D721Med (cell line): ENCODE results near the gene NRXN2.

Experiments
- DNase-seq: peaks from one replicate; pipeline ENCODE4 v3.0.0; 2011; ENCODE audit warnings: low spot score; ENCODE audit not compliant: insufficient read length
- FAIRE-seq: peaks from 2 replicates; lab custom pipeline; 2011; peaks lifted over from hg19 to GRCh38; lab: Jason Lieb, UNC
- TF ChIP-seq, protein P1 (sequence below): IDR thresholded peaks from 2 replicates; pipeline ENCODE4 v1.5.1; 2012; ENCODE audit warnings: mild to moderate bottlenecking, control low read depth; ENCODE audit not compliant: insufficient read depth; ENCODE audit errors: missing control alignments

NRXN2 gene

DNA sequence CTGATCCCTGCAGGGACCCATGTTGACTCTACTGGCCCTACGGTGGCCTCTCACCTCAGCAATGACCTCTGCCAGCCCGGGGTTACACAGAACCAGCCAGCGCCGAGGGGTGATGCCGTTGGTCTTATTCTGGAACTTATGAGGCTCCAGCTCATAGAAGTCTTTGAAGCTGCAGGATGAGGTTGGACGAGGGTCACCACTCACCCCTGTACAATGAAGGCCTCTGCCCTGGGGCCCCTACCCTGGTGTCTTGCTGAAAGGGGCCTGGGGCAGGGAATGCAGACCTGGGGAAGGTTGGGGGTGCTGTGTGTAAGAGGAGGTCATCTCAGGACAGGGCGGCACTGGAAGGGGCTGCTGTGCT lies 30.0 kb upstream of the NRXN2 start:
- DNase-seq = no peak
- no peak for FAIRE-seq
- TF ChIP-seq, protein P1, sequence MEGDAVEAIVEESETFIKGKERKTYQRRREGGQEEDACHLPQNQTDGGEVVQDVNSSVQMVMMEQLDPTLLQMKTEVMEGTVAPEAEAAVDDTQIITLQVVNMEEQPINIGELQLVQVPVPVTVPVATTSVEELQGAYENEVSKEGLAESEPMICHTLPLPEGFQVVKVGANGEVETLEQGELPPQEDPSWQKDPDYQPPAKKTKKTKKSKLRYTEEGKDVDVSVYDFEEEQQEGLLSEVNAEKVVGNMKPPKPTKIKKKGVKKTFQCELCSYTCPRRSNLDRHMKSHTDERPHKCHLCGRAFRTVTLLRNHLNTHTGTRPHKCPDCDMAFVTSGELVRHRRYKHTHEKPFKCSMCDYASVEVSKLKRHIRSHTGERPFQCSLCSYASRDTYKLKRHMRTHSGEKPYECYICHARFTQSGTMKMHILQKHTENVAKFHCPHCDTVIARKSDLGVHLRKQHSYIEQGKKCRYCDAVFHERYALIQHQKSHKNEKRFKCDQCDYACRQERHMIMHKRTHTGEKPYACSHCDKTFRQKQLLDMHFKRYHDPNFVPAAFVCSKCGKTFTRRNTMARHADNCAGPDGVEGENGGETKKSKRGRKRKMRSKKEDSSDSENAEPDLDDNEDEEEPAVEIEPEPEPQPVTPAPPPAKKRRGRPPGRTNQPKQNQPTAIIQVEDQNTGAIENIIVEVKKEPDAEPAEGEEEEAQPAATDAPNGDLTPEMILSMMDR = no peak

DNA sequence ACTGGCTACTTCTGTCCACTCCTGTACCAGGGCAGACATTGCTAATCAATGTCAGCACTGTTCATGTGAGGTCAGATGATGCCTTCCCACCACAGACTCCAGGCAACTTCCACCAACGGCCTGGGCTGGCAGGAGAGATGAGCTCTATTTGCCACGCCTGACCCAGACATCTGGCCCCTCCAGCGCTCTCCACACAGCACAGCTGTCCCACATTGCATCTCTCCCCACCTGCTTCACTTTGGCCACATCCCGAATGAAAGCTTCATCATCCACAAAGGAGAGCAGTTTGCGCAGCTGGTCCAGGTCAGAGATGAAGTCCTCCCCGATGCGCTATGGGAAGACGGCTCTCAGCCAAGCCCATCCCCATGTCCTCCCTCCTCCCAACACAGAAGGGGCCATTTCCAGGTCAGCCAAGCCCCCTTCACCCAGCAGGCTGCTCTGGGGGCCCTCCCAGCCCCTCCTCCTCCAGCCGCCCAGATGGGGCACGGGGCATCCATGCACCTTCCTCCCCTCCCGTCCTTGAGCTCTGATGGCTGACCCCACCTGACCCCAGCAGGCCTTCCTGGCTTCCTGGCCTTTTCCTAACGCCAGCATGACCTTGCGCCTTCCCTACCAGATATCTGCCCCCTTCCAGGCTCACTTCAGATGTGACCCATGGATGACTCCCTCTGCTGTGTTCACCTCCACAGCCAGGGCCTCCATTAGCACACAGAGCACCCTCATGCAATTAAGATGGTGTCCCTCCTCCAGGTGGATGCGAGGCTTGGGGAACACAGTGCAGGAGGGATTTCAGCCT lies 29.4 kb upstream of the NRXN2 start:
- TF ChIP-seq, protein P1 = no peak
- FAIRE-seq = no peak
- no peak for DNase-seq

DNA sequence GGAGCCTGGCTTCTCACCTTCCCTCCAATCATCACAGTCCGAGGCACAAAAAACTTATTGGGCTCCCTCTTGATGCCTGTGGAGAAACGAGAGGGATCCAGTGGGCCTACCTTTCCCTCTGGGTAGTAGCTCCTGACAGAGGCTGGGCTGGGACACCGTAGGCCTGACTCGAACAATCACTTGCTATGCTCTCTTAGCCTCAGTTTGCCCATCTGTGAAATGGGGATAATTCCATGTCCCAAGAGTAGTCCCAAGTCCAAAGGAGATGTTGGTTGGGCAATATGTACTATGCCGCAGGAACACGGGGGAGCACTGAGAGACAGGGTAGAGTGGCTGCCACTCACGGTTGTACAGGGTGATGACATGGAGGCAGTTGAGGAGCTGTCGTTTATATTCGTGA lies 28.6 kb upstream of the NRXN2 start:
- FAIRE-seq (no peak), DNase-seq (no peak)
- TF ChIP-seq, protein P1 = no peak

GRCh38 chr11:64751136-64751535 lies 28.1 kb upstream of the NRXN2 start:
- no peak for FAIRE-seq
- no peak for DNase-seq
- TF ChIP-seq, protein P1 = no peak

GRCh38 chr11:64750361-64751054 lies 27.5 kb upstream of the NRXN2 start:
- DNase-seq (no peak), FAIRE-seq (no peak)
- TF ChIP-seq, protein P1 = no peak

- no peak for FAIRE-seq
- TF ChIP-seq, protein P1 = no peak
- DNase-seq = no peak
Observed at GRCh38 chr11:64747961-64748665, 25.1 kb upstream of the NRXN2 start.
